ENCODE data around the gene EPAS1.
A peak's percentile ranks its signal among the peaks of the same experiment; 100 is the strongest.

The EPAS1 gene

DNA sequence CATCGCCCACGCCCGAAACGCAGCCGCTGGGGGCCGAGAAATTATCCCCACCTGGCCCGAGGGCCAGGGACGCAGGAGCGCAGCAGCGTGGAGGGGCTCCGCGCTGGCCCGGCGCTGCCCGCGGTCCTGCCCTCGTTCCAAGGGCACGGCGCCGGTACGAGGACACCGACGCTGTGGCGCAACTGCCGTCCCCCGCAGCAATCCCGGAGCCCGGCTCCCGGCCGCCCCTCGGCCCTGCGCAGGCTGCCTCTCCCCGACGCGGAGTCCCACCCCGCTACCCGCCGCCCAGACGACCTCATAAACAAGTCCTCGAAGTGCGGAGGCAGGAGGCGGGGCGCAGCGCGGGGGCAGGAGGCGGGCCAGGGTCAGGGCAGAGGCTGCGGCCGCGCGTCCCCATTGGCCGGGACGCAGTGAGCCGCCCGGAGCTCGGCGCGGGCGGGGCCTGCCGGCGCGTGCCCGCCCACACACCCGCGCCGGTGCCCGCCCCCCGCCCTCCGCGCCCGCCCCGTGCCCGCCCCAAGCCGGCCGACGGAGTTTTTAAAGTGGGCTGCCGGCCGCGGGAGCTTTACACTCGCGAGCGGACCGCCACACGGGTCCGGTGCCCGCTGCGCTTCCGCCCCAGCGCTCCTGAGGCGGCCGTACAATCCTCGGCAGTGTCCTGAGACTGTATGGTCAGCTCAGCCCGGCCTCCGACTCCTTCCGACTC is at the start of gene EPAS1:
EPAS1 (plus strand) TSS at position 568 of the 706 bp plus-strand sequence. CDS start 505 bp downstream, outside the sequence.
- peak; percentile 54 to 71 for DNase-seq

DNA sequence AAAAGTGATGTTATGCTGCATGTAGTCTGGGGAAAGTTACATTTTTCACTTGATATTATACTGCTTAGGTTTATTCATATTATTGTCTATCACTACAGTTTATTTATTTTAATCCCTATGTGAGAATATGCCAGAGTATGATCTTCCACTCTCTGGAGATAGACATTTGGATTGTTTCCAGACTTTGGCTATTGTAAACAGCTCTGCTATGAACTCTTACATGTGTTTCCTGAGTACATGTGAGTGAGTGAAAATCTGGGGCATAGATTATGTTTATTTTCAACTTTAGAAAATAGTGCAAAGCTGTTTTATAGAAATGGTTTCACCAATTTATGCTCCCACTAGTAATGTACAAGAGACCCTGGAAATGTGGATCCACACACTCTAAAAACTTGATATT is 49.0 kb upstream of the EPAS1 start:
- DNase-seq, result peak in 1 of 2 experiments; percentile 5

DNA sequence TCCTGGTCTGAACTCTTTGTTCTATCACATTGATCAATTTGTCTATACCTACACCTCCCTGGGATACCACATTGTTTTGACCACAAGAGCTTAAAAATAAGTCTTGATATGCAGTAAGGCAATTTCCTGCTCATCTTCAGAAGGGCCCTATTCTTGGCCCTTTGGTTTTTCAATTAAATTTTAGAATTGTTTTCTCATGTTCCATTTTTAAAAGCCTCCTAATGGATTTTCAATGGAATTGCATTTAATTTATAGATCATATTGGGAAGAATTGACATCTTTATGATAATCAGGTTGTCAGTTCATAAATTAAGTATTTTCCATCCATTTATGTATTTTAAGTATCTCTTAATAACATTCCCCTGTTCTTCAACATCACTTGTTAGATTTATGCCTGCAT is 47.6 kb upstream of the EPAS1 start:
- no peak for DNase-seq

DNA sequence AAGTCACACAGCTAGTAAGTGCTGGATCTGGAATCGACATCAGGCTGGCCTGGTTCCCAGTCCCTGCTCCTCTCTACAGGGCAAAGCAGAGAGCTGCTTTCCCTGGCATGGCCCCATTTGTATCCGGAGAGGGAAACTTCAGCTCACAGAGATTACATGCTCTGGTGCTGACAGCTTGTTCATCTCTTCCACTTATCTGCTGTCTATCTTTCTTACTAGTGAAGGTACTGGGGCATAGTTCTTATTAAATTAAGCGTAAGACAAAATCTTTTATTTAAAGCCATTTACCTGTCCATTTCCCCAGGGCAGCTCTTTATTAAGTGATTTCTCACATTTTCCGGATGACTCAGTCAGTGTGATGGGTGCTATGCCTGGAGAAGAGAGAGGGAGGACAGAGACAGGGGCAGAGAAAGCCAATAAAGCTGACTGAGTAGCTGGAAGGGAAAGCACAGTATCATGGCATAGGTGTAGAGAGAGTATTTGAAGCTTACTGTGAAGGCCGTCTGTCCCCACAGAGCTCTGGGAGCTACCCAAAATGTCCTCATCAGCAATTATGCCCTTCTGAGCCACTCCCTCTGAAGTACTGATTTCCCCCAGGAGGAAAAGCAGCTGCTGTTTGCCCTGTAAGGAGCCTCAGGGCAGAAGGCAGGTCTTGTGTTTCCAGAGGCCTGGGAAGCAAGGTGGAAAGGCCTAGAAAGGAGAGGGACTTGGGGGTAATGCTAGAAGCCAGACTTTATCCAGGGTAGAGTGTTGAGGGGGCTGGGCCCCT is 44.1 kb upstream of the EPAS1 start:
- peak in 1 of 2 experiments; percentile 63 for DNase-seq

DNA sequence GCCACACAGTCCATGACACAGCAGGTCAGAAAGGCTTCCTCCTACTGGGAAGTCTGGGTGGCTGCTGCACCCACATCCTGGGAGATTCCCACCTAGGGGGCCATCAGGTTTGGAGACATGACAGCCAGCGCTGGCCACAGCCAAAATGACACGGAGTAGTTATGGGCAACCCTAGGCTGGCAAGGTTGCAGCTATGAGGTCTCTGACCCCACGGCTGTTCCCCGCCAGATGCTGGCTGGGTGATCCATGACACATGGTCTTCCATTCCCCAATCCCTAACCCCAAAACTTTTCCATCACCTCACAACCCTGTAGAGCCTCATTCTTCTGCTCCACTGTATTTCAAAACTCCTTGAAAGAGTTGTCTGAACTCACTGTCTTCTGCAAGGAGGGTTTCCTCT is 42.7 kb upstream of the EPAS1 start:
- DNase-seq, result no peak

DNA sequence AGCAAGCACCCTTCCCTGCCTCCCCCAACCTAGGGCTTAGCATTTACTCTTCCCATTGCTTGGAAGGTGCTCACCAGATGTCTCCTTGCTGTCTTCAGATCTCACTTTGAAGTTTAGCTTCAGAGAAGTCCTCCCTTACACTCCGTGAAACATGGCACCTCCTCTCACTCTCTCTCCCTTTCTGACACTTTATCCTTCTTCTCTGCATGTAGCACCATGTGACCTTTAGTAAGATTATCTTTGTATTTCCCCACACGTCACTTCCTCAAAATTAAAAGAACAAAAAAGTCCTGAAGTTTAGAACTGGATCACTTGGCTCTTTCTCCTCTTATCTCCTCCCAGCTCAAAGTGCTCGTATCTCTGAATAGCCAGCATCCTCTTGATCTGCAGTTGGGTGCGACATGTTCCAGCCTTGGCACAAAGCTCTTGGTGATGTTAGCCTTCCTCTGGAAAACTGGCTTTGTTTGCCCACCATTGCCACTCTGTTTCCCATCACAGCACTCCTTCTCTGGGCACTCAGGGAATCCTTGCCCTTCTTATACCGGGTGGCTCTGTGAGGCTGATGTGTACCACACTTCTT is 40.6 kb upstream of the EPAS1 start:
- no peak for DNase-seq

DNA sequence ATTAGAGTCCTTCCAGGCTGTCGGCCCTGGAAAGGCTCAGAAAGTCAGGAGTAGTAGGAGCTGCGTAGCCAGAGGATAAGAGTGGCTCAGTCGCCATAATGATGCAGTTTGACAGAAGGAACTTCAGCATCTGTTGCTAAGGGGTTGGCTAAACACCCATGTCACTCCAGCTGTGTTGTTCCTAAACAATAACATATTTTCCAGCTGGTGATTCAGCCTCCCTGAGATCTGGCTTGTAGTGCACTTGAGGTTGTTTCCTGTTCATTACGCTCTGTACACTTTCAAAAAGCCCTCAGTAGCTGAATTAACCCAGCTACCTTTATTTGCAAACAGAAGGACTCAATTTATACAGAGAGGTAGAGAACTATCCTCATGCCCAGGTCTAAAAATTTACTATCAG is 39.7 kb upstream of the EPAS1 start:
- peak in 1 of 2 experiments; percentile 75 for DNase-seq

DNA sequence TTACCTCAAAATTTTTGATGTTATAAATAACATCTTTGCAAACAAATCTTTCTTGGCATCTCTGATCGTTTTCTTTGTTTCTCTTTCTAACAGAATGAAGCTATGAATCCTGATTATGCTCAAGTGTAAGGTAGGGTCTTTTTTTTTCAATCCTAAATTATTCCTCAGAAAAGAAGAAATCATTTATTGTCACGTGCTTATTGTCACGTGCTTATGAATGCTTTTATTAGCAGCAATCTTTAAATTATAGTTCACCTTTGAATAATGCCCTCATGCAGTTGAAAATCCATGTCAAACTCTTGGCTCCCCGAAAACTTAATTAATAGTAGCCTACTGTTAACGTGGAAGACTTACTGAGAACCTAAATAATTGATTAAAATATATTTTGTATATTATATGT is 39.2 kb upstream of the EPAS1 start:
- no peak for DNase-seq

DNA sequence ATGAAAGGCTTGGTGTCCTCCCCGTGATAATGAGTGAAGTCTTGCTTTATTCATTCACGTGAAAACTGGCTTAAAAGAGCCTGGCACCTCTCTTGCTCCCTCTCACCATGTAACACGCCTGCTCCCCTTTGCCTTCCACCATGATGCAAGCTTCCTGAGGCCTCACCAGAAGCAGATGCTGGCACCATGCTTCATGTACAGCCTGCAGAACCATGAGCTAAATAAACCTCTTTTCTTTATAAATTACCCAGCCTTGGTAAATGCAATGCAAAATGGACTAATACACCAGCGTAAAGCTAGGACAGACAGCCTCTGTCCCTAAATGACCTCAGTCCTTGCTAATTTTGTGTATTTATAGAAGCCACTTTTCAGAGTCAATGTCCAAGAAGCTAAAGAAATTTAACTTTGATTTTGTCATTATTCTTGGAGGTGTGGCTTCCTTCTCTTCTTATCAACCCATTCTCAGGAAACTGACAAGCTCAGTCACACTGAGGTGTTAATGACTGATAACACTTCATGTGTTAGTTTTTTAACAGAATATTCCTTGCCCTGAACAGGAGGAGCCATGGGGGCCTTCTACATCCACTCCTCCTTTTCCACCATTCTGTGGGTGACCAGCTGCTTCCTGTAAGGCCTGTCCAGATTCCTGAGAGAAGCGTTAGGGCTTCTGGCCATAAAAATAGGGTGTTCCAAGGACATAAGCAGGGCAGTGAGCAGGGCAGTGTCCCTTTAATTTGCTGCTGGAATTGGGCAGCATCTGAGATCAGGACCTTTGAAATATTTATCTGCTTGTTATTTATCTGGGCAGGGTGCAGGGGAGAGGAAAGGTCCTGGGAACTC is 38.0 kb upstream of the EPAS1 start:
- DNase-seq, result no peak

DNA sequence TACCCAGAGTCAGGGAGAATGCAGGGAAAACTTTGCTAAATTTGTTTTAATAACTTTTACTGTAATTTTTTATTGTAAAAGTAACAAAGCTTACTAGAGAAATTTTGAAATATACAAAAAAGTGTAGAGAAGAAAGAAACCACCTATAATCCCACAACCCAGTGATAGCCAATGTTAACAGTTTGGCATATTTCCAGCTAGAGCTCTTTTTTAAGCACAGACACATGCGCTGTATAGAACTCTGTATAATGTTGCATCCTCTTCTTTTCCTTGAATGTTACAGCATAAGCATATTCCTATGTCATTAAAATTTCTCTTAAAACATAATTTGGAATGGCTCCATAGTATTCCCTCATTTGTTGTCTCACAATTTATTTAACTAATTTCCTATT is 37.4 kb upstream of the EPAS1 start:
- DNase-seq, result no peak

DNA sequence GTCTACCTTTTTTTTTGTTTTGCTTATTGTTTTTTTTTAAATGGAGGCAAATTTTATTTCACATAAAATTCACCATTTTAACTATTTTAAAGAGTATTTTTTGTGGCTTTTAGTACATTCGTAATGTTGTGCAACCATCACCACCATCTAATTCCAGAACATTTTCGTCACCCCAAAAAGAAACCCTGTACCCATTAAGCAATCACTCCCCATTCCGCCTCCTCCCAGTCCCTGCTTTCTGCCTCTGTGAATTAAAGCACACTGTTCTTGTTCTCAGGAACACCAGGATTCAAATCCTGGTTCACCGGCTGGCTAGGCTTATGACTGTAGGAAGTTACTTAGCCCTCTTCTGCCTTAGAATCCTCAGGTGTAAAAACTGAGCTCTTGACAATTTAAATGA is 36.9 kb upstream of the EPAS1 start:
- no peak for DNase-seq

DNA sequence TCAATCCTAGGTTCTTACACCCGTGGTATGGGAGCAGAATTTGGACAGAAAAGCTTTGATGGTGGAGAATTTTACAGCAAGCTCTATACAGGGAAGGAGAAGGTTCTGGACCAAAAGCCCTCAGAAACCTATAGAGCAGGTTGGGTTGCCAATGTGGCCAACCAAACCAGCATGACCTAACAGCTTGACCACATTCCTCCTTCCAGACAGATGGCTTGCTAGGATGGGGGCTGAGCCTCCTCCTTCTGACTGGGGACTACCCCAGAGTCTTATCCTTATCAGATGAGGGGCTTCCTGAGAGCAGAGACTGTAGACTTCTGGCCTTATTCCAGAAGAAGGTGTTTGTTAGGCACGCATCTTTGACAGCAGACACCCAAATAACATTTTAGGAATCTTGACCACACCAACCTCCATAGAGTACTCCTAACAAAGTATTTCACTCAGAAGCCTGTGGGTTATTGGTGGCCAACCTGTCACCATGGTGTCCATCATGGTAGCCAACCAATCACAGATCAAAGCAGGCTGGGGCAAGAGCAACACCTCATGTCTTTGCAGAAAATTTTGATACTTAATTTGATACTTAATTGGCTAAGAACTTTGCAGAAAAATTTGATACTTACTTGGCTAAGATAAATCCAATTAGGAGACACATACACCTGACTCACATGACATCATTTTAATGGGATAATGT is 34.8 kb upstream of the EPAS1 start:
- DNase-seq, result no peak

DNA sequence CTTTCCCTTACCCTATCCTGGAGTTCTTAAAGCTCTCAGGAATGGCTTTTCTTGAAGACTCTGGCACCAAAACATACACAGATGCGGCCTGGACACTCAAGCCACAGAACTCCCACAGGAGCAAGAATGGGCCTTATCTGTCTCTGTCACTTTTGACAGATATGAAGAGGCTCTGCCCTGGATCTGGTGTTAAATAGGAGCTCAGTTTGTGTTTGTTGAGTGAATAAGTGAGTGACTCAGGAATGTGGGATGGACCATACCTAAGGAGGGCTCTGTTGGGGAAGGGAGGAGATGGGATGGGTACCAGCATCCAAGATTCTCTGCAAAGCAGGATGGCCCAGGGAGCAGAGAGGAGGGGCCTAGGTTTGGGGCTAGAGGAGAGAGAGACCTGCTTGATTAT is 33.9 kb upstream of the EPAS1 start:
- no peak for DNase-seq

DNA sequence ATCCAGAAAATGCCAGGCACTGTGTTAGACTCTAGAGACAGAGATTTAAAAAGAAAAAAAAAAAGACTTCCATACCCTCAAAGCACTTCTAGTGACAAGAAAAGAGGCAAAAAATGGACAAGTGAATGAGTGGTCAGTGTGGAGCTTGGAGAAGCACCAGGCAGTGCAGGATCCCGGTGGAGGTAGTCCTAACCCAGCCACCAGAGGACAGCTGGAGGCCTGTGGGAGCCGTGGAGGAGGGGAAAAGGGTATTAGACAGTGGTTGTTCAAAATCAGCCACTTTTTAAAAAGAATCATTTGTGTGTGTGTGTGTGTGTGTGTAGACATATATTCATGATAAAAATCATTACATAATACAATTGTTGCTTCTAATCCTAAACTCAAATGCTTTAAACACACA is 32.8 kb upstream of the EPAS1 start:
- DNase-seq, result no peak

DNA sequence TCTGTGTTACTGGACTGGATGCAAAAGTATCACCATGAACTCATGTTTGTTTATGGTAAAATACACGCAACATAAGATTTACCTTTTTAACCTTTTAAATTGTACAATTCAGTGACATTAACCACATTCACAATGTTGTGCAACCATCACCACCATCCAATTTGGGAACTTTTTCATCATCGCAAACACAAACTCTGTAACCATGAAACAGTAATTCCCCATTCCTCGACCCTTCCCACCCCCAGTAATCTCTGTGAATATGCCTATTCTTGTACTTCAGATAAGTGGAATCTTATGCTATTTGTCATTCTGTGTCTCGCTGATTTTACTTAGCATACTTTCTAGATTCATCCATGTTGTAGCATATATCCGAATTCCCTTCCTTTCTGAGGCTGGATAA is 31.1 kb upstream of the EPAS1 start:
- no peak for DNase-seq

DNA sequence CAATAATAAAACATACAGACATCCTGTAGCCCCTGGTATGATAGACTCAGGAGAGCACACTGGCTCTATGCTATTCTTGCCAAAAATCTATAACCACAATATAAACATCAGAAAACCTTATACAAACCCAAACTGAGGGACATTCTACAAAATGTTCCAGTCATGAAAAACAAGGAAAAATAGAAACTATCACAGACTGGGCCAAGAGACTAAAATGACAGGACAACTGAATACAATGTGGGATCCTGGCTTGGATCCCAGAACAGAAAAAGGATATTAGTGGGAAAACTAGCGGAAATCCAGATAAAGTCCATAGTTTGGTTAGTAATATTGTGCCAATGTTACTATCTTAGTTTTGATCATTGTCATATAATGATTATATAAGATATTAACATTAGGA is 29.6 kb upstream of the EPAS1 start:
- no peak for DNase-seq

DNA sequence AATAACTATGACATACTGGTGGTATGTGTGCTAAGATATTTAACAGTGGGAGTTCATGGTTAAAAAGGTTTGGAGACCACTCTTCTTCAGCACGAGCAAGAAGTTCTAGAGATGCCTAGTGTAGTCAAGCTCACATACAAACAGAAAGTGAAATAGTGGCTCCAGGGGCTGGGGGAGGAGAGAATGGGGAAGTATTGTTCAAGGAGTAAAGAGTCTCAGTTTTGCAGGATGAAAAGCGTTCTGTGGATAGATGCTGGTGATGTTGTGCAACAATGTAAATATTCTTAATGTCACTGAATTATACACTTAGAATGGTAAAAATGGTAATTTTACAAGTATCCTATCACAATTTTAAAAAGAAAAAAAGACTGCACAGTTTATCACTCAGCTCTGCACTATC is 29.0 kb upstream of the EPAS1 start:
- DNase-seq, result no peak

DNA sequence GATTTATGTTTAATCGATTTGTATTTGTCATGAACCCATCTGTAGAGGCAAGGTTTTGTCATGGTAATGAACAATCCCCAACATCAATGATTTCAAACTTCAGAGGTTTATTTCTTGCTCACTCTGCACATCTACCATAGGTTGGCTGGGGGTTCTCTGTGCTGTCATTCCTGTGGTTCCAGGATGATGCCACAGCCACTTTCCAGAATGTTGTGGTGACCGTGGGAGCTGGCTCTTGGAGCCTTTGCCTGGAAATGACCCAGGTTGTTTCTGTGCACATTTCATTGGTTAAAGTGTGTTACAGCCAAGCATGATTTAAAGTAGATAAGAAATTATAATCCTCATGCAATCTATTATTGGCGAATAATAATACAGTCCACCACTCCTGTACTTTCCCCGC is 28.2 kb upstream of the EPAS1 start:
- DNase-seq, result no peak

DNA sequence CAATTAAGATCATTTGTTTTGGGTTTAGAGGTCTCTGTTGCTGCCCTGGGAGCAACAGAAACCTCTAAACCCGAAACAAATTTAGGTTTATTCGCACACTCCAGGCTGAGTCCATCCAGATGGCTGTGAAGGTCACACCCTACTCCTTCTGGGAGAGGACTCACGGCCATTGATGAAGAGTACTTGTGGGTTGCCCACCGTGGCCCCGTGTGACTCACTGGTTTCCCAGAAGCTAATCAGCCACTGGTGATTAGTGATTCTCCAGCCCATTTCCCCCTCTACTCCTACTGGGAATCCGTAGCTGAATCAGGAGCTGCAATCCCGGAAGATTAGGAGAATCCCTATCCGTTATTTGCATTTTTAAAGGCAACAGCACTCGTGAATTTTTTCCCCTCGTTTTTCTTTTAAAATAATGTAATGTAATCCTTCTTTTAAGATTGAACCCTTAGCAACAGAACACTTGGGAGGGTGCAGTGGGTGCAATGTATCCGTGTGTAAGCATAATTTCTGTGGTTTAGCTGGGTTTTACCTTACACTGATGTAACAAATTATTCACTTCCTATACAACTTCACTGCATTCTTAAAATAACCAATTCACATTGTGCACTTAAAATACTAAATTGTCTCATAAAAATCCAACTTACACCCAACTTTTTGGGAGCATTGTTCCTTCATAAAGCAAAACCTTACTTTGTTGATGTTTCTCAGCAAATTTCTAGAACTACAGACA is 27.5 kb upstream of the EPAS1 start:
- no peak for DNase-seq

DNA sequence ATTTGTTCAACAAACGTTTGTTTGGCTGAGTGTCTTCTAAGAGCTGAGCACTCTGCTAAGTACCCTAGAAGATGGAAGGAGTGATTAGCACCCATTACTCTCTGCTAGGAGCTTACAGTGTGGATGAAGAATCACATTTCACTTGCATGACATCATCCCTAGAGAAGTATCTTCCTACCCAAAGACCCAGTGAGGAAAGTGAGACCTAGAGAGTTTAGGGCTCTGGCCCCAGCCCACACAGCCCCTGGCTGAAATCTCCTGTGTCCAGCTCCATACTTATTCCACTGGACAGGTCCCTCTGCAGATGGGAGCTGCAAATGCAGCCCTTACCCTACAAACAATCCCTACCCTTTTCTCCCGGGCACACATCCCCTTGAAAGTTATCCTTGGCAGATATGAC is 26.8 kb upstream of the EPAS1 start:
- no peak for DNase-seq

DNA sequence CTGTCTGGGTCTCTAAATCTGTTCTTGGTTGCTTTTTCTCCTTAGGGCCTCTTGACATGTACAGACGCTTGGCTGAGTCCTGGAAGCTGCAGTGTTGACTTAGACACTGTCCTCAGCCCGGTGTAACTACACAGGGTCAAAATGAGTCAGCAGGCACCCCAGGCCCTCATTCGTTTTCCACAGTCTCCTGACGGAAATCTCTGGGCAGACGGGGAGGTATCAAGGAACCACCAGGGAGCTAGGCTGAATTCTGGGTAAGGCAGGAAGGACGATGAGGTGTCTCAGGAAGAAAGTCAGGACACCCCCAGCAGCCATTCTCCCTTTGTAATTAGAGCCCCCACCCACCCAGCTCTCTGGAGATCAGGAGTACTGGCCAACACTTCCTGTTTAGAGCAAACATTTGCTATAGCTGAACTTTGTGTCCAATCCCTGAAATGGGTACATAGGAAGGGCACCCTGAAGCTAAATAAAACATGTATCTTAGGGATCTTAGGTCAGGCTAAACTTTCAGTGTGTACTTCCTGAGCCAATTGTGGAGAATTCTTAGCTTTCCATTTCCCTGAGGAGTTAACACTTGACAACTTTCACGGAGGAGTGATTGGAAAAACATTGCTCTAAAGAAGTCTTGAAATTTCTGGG is 23.9 kb upstream of the EPAS1 start:
- DNase-seq, result no peak
